ENCODE data around the gene SIX1.

- TF ChIP-seq CTCF (IDR thresholded peaks at IDR 0.05 in 8 of 11, conservative IDR thresholded peaks at IDR 0.05 in 3 of 11) (no peak), POLR2A (IDR thresholded peaks at IDR 0.05) (no peak)
Observed at GRCh38 chr14:60668431-60669112, 19.3 kb upstream of the SIX1 start.

Data from spleen (tissue), 7 donors.